GM21381 (cell line): ENCODE results near the gene TCF4.
"Not testable (repeated sequence)": the region's sequence is repeated elsewhere in the genome, so short reads cannot be mapped to it uniquely, and the experiment has no call there.

Experiments used
- ATAC-seq: cut with Tn5 transposase; IDR thresholded peaks from one replicate; pipeline ENCODE4 v1.9.1; 2021; ENCODE audit warnings: mild to moderate bottlenecking, moderate library complexity; ENCODE audit not compliant: unreplicated experiment

TCF4 gene

GRCh38 chr18:55479656-55480420 is 108.2 kb downstream of the TCF4 start:
- ATAC-seq = no peak

GRCh38 chr18:55477860-55478581 is 110.0 kb downstream of the TCF4 start:
- ATAC-seq = peak; percentile 18

DNA sequence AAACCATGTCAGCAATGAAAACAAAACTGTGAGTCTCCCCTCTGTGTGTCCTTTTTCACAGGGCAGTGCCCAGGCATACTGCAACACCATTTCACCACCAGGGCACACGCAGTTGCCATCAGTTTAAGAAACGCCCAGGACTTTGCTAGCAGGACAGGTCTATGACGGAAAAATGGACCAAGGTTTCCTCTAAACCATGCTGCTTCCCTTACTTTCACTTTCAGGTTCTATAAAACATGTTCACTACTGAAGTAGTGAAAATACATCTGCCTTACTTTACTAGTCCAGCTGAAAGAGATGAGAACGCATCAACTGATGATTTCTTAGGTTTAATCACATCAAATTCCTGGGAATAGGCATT is 110.5 kb downstream of the TCF4 start:
- peak; percentile 87 for ATAC-seq

DNA sequence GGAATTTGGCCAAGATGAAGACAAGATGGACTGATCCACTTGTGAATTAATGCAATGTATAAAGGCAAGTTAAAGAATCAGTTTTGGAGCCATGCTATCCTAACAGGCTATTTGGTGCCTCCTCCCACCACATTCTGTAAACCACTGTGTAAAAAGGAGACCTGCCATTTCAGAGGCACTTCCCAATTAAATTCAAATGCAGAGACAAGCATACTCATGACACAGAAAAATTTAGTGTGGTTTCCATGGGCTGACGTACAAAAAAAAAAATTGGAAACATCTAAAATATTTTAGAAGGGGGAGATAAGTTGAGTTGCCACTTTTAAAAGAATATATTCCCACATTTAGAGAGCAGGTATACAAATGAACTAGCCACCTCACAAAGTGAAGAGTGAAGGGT is 112.1 kb downstream of the TCF4 start:
- ATAC-seq = no peak

GRCh38 chr18:55475467-55475866 is 112.5 kb downstream of the TCF4 start:
- ATAC-seq = no peak

DNA sequence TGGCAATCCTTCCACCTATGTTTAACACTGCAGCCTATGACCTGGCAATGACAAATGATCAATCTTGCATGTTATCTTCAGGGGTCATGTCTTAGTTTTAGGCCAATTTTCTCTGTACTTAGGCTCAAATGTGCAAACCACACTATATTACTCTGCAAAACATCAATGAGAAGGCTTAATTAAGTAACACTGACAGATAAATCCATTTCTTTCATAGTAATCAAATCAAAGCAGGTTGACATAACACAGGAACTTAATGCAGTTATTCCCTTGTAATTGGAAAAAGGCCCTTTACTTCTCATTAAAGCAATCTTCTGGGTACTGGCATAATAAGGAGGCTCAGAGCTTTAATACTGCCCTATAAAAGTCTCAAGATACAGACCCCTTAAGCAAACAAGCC is 114.4 kb downstream of the TCF4 start:
- no peak for ATAC-seq

GRCh38 chr18:55473058-55473457 is 114.9 kb downstream of the TCF4 start:
- no peak for ATAC-seq

DNA sequence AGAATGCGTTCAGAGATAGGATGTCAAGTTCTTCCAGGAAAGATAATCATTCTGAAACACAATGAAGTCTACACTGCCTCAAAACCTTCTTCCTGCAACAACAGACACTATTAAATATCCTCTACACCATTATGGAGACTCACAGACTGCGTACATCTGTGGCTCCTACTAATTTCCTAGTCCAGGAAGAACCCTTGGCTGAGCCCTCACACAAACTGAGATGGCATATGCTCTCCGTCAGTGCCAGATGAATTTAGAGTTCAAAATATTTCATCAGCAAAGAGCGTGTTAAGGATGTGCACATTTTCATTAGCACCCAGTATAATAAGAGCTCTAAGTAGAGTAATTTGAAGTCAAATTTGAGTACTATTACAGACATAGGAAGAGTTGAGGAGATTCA is 117.2 kb downstream of the TCF4 start:
- no peak for ATAC-seq

DNA sequence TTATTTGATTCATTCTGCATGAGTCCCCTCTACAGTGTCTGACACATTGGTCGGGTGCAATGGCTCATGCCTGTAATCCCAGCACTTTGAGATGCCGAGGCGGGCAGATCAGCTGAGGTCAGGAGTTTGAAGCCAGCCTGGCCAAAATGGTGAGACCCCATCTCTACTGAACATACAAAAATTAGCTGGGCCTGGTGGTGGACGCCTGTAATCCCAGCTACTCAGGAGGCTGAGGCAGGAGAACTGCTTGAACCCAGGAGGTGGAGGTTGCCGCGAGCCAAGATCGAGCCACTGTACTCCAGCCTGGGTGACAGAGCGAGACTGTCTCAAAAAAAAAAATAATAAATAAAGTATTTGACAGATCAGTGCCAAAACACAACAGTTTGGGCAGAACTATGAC is 118.9 kb downstream of the TCF4 start:
- ATAC-seq = not testable (repeated sequence)

DNA sequence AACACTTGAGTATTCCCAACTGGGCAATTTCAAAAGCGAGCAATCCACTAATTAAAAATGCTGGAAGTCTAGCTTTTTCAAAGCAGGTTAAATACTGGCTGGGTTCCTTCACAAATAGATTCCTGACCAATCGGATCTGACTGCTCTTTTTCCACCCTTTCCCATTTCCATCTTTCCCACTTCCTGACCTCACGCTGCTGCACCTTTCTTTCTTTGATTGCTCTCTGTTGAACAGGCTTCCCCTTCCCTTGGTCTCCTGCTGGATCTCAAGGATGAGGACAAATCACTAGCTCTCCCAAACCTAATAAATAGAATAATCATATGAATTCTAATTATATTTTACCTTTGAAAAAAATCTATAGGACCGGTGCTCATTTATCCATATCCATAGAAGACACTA is 121.2 kb downstream of the TCF4 start:
- no peak for ATAC-seq

- no peak for ATAC-seq
These were observed 122.7 kb downstream of the TCF4 start for GRCh38 chr18:55465313-55465712.

- ATAC-seq = no peak
These were observed 123.4 kb downstream of the TCF4 start for GRCh38 chr18:55464581-55464980.

GRCh38 chr18:55462652-55463051 is 125.3 kb downstream of the TCF4 start:
- no peak for ATAC-seq

DNA sequence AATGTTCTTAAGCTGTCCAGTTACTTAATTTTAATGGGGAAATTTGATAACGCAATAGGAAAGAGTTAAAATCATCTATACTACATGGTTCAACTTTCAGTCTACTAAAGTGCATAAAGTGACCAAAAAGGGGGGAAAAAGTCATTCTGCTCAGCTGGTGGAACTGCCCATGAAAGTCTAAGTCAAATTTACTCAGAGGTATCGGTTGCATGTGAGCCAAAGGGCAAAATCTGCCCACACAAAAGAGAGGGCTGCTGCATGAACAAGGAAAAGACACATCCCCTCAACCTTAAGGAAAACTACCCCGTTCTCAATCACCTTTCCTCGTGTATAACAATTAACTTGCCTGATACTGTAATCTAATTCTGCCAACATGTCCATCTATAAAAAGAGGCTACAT is 126.1 kb downstream of the TCF4 start:
- no peak for ATAC-seq

- no peak for ATAC-seq
These were observed 129.4 kb downstream of the TCF4 start for GRCh38 chr18:55458456-55459203.

GRCh38 chr18:55457028-55457427 is 131.0 kb downstream of the TCF4 start:
- ATAC-seq = no peak

GRCh38 chr18:55455938-55456337 is 132.1 kb downstream of the TCF4 start:
- no peak for ATAC-seq

- no peak for ATAC-seq
These were observed 134.8 kb downstream of the TCF4 start for GRCh38 chr18:55453186-55453585.

DNA sequence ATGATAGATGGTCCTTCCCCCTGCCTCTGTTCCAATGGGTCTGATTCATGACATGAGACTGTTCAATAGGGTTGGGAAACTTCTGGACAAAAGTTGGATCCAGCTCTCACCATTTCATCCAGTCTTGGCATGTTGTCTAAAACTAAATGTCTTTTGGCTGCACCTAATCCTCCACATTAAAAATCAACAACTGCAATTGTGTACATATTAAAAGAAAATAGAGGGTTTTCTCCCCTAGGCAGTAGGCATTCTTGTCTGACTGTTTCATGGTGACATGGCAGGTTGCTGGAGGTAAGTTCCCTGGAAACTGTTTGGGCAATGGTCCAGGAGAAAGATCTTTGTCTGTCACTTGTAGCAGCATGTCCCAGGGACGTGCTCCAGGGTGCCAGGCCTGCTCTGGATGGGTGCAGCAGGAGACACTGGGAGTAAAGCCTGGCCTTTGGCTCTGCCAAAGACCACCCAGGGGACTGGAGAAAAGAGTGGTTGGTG is 135.8 kb downstream of the TCF4 start:
- no peak for ATAC-seq

- no peak for ATAC-seq
These were observed 138.4 kb downstream of the TCF4 start for GRCh38 chr18:55449412-55450140.

GRCh38 chr18:55448420-55448819 is 139.6 kb downstream of the TCF4 start:
- ATAC-seq = no peak
